ENCODE measurements around the gene MFSD6.
"Not testable (repeated sequence)": the region's sequence is repeated elsewhere in the genome, so short reads cannot be mapped to it uniquely, and the experiment has no call there.

MFSD6 gene

DNA sequence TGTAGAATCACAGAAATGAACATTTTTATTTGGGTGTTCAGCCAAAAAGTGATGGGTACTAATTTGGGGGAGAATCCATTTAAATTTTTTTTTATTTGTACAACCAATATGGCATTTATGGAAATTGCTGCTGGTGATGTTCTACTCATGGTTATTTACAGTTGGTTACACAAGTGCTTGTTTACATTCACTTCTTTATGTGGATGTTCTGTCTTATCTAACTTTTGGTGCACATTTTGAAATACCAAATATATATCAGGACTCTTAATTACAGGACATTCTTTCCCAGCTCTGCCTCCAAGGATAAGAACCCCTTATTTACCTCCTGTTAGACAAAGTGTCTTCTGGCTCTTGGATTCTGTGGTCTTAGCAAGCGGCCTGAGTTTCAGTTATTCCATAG lies 91.1 kb downstream of the MFSD6 start:
- no peak for DNase-seq
- H3K9me3 Mint-ChIP-seq = peaks cover 7% of the 10 kb centered on the region
- CTCF ChIA-PET = no interaction called here
- peaks cover 63% of the 10 kb centered on the region for H3K36me3 Mint-ChIP-seq
- no peaks in the 10 kb centered on the region for H3K27me3 Mint-ChIP-seq
- no peak overlapping the region for H3K4me3 Mint-ChIP-seq
- H3K4me1 Mint-ChIP-seq = peaks cover 15% of the 10 kb centered on the region
- H3K27ac Mint-ChIP-seq = no peak overlapping the region

DNA sequence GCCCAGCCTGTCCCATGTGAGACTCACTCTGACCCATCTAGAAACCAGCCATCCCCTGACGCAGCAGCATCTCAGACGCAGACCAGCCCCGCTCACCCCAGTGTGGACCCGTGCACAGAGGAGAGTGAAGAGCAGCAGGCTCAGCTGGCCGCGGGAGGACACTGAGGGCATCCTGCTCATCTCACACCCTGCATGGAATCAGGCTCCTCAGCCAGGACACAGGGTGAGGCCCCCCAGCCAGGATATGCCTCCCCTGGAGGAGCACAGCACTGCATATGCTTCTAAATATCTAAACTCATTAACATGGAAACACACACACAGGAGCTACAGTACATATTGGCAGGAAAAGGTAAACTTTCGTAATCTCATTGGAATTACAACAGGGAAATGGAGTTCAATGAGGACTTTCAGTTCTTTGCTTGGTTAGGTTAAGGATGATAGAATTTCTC lies 91.9 kb downstream of the MFSD6 start:
- Mint-ChIP-seq H3K4me3 (no peak overlapping the region), H3K9me3 (peaks cover 3% of the 10 kb centered on the region), H3K27me3 (no peaks in the 10 kb centered on the region), H3K27ac (peak overlapping the region; percentile 13), H3K36me3 (peaks cover 56% of the 10 kb centered on the region), H3K4me1 (peaks cover 7% of the 10 kb centered on the region)
- no peak for DNase-seq
- CTCF ChIA-PET = no interaction called here

DNA sequence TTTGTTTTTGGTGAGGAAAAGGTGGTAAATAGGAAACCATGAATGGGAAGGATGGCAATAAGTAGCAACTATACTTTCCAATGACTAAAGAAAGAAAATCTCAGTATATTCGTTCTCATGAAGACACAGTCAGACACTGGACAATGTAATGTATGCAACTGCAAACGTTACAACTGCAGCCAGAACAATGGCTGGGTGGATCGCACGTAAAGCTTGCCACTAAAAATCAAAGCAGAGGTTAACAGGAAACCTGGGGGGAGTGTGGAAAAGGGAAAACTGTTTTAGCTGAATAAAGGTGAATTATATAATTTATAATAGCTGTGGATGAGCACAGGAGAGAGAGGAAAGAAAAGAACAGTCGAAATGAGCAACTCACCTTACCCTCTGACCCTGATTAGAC lies 93.1 kb downstream of the MFSD6 start:
- Mint-ChIP-seq H3K27ac (no peak overlapping the region), H3K4me3 (no peak overlapping the region), H3K36me3 (peaks cover 55% of the 10 kb centered on the region), H3K9me3 (no peaks in the 10 kb centered on the region), H3K4me1 (no peaks in the 10 kb centered on the region), H3K27me3 (no peaks in the 10 kb centered on the region)
- DNase-seq = no peak
- CTCF ChIA-PET = no interaction called here

DNA sequence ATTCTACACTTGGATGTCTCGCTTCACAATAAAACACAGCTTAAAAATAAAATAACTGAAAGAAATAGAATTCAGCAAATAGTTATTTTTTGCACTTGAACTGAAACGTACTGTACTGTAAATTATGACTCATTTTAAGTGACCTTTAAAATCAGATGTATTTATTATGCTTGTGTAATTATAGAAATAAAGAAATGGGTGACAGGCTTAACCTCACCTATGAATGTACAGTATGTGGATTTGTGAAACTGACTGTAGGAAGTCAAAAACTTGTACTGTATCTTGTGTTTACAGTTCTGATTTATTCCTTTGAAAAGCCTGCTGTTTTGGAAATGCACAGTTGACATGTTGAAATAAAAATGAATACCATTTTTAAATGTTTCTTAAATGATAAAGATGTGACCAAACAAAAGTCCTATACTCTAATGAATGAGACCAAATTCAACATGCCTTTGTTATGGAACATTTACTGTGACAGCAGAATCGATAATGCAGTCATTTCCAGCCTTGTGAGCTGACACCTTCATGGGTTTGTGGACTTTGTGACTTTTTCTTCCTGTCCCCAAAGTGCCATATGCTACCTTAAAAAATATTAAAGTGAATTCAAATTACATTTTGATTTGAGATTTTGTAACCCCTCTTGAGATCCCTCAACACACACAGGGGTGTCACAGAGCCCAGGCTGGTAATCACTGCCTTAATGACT lies 93.7 kb downstream of the MFSD6 start:
- Mint-ChIP-seq H3K4me1 (no peaks in the 10 kb centered on the region), H3K27ac (no peak overlapping the region)

DNA sequence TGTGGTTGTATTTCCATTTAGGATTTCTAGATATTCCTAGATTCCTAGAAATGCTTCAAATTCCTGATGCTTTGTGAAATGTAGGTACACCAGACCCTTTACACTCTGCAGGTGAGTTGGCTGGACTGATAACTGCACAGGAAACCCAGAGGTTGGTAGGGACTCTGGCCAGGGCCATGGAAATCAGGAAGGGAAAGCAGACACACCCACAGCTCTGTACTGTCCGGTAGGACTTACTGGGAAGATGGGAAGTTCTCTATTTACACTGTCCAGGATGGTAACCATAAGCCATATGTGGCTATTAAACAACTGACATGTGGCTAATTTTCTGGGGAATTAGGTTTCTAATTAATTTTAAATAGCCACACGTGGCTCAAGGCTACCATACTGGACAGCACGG lies 94.9 kb downstream of the MFSD6 start:
- CTCF ChIA-PET = no interaction called here
- H3K4me1 Mint-ChIP-seq = no peaks in the 10 kb centered on the region
- no peaks in the 10 kb centered on the region for H3K9me3 Mint-ChIP-seq
- no peak overlapping the region for H3K27ac Mint-ChIP-seq
- H3K4me3 Mint-ChIP-seq = no peak overlapping the region
- no peak for DNase-seq
- no peaks in the 10 kb centered on the region for H3K27me3 Mint-ChIP-seq
- H3K36me3 Mint-ChIP-seq = peaks cover 52% of the 10 kb centered on the region

More for the DNA sequence above, 93.7 kb downstream of the MFSD6 start:
- CTCF ChIA-PET = no interaction called here
- Mint-ChIP-seq H3K27me3 (no peaks in the 10 kb centered on the region), H3K9me3 (no peaks in the 10 kb centered on the region), H3K4me3 (no peak overlapping the region), H3K36me3 (peaks cover 55% of the 10 kb centered on the region)
- DNase-seq = no peak

DNA sequence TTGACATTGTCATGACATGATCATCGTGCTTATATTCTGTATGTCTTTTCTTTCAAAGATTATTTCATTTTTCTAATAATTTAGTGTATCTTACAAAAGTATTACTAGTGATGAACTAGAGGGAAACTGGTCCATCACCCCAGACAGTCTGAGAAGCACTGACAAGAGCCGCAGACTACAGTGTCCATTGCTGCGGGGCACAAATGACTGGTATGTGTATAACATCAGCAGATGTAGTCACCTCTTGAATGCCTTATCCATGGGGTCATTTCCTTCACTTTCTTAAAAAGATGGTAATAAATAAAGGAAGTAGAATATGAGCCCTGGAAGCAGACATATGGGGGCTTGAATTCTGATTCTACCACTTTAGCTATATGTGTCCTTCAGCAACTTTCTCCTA lies 96.8 kb downstream of the MFSD6 start:
- H3K4me1 Mint-ChIP-seq = no peaks in the 10 kb centered on the region
- H3K9me3 Mint-ChIP-seq = no peaks in the 10 kb centered on the region
- H3K27me3 Mint-ChIP-seq = no peaks in the 10 kb centered on the region
- DNase-seq = no peak
- H3K36me3 Mint-ChIP-seq = peaks cover 49% of the 10 kb centered on the region
- CTCF ChIA-PET = no interaction called here
- H3K4me3 Mint-ChIP-seq = no peak overlapping the region
- H3K27ac Mint-ChIP-seq = no peak overlapping the region

DNA sequence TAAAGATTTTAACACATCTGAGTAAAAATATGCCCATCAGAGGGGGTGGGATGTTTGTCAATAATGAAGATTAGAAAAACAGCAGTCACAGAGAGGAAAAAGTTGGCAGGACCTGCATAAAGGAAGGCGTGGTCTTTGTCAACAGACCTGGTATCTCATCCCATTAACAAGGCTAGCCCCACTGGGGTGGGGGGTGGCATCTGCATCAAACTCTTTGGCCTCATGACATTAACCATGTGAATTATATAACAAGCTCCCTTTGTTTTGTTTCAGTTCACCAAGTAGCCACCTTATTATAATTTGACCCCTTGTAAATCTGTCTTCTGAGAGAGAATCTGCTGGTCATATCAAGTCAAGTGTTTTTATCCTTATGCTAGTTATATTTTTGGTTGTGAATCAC lies 97.5 kb downstream of the MFSD6 start:
- no peak for DNase-seq
- H3K4me1 Mint-ChIP-seq = no peaks in the 10 kb centered on the region
- no peaks in the 10 kb centered on the region for H3K27me3 Mint-ChIP-seq
- no peaks in the 10 kb centered on the region for H3K9me3 Mint-ChIP-seq
- H3K36me3 Mint-ChIP-seq = peaks cover 50% of the 10 kb centered on the region
- CTCF ChIA-PET = no interaction called here
- H3K27ac Mint-ChIP-seq = no peak overlapping the region
- H3K4me3 Mint-ChIP-seq = no peak overlapping the region

DNA sequence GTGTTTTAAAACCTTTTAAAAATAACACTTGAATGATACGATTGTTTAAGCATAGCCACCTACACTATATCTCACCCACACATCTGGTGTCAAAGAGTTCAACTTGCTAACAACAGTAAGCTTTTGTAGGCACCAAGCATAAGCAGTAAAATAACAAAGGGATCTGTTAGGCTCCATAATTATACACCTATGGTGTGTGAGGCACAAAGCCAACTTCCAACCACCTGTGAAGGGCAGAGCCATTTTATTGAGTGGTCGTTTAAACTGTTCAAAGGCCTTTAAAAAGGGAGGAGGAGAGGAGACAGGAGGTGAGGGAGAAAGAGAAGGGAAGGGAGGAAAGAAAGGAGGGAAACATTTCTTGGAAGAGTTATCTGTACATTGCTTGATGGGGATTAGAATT lies 98.5 kb downstream of the MFSD6 start:
- Mint-ChIP-seq H3K36me3 (peaks cover 49% of the 10 kb centered on the region), H3K4me1 (no peaks in the 10 kb centered on the region), H3K9me3 (no peaks in the 10 kb centered on the region), H3K27me3 (no peaks in the 10 kb centered on the region), H3K4me3 (no peak overlapping the region), H3K27ac (no peak overlapping the region)
- DNase-seq = no peak
- CTCF ChIA-PET = no interaction called here

DNA sequence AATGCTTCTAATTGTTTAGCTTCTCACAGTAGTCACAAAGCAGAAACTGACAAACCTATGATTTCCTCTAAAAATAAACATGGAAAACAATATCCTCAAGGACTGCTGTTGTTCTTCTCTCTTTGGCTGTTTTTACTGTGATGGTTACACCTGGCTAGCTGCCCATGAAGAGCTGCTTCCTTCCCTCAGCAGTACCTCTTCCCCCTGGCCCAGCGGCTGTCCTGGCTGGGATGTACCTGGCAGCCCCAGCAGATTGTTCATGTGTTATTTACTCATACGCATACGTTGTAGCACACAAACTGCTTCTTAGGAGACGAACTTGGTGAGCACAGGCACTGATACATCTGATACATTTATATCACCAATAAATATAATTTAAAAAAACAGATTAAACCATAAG lies 99.0 kb downstream of the MFSD6 start:
- Mint-ChIP-seq H3K27ac (no peak overlapping the region), H3K4me1 (no peaks in the 10 kb centered on the region), H3K9me3 (no peaks in the 10 kb centered on the region), H3K27me3 (no peaks in the 10 kb centered on the region), H3K4me3 (no peak overlapping the region), H3K36me3 (peaks cover 49% of the 10 kb centered on the region)
- DNase-seq = no peak
- CTCF ChIA-PET = no interaction called here

DNA sequence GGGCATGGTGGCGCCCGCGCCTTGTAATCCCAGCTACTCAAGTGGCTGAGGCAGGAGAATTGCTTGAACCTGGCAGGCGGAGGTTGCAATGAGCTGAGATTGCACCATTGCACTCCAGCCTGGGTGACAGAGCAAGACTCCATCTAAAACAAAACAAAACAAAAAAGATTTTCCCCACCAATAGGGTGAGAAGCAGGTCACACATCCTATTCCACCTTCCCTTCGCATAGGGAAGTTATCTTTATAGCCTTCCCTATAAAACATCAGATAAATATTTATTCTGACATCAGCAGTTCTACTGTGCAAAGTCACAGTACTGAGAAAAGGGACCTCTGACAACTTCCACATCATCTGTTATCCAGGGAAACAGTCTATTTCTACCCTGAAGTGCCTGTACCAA lies 101.7 kb downstream of the MFSD6 start:
- DNase-seq, H3K27ac Mint-ChIP-seq, CTCF ChIA-PET, H3K27me3 Mint-ChIP-seq, H3K4me3 Mint-ChIP-seq, H3K4me1 Mint-ChIP-seq, H3K9me3 Mint-ChIP-seq: not testable (repeated sequence)
- peaks cover 49% of the 10 kb centered on the region for H3K36me3 Mint-ChIP-seq

DNA sequence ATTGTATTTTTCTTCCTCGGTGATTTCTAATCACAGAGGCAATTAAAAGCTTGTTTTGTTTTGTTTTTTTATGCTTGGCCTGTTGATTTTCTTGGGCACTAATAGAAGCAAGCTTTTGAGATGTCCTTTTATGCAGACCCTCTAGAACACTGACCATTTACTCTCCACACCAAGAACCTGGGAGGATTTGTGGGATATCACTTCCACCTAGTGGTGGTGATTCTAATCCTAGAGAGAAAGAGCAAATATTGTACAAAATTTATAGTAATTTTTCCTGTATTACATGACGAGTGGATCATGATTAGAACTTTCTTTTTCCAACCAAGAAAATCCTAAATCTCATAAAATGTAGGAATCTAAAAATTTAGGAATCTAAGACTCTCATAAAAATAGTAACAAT lies 102.9 kb downstream of the MFSD6 start:
- peaks cover 19% of the 10 kb centered on the region for H3K4me1 Mint-ChIP-seq
- no peak for DNase-seq
- H3K4me3 Mint-ChIP-seq = no peak overlapping the region
- H3K36me3 Mint-ChIP-seq = peaks cover 47% of the 10 kb centered on the region
- H3K27ac Mint-ChIP-seq = no peak overlapping the region
- no peaks in the 10 kb centered on the region for H3K9me3 Mint-ChIP-seq
- no peaks in the 10 kb centered on the region for H3K27me3 Mint-ChIP-seq
- CTCF ChIA-PET = interaction anchor here (0.7 to 0.9 kb wide), 3 partner anchors 20 to 121 kb away, joined by 3 to 4 read pairs (median 3); no protein-coding TSS in a partner anchor

DNA sequence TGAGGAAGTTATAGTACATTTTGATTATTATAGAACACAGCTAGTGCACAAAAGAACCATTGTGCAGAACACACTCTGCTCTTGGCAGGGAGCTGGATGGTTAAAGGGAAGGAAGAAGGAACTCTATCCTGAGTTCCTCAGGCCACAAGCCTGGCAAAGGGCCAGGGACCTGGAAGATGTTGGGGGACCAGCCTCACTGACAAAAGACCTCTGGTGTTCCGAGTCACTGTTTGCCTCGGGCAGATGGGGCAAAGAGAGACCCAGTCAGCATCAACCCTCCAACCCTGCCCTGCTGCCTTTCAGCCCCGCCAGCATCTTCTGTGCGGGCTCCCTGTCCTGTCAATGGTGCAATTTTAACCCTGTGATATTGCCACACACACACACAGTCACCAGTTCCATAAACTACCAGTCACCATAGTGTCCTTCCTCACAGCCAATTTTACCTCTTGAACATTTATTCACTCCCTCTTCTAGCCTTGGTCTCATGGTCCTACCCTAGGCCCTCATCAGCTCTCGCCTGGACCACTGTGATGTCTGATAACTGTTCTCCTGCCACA lies 104.5 kb downstream of the MFSD6 start:
- peaks cover 29% of the 10 kb centered on the region for H3K4me1 Mint-ChIP-seq
- H3K27ac Mint-ChIP-seq = peak overlapping the region; percentile 20
- H3K27me3 Mint-ChIP-seq = no peaks in the 10 kb centered on the region

DNA sequence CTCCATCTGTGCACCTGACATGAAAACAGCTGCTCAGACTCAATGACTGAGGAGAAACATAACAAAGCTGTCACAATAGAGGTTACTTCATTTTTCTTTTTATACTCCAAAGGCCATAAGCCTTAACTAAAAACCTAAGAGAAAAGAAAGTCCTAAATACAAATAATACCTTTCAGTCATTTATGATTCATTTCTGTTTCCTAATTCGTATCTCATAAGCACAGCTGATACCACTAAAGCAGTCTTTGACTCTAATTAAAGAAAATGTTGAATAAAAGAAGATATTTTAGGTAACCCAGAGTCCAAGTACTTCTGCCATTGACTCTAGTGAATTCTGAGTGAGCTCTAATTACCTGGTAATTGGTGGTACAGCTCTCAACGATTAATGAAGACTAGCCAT lies 105.7 kb downstream of the MFSD6 start:
- no peaks in the 10 kb centered on the region for H3K27me3 Mint-ChIP-seq
- CTCF ChIA-PET = interaction anchor here (0.7 to 1.1 kb wide), 2 partner anchors 101 to 107 kb away, joined by 3 read pairs; no protein-coding TSS in a partner anchor
- no peaks in the 10 kb centered on the region for H3K9me3 Mint-ChIP-seq
- H3K36me3 Mint-ChIP-seq = peaks cover 56% of the 10 kb centered on the region
- H3K4me1 Mint-ChIP-seq = peaks cover 30% of the 10 kb centered on the region
- no peak overlapping the region for H3K4me3 Mint-ChIP-seq
- no peak for DNase-seq
- no peak overlapping the region for H3K27ac Mint-ChIP-seq

More for the DNA sequence above, 104.5 kb downstream of the MFSD6 start:
- CTCF ChIA-PET = interaction anchor here (0.7 to 1.4 kb wide), 3 partner anchors 40 to 132 kb away, joined by 3 to 5 read pairs (median 3); no protein-coding TSS in a partner anchor
- H3K9me3 Mint-ChIP-seq = no peaks in the 10 kb centered on the region
- DNase-seq = no peak
- peaks cover 54% of the 10 kb centered on the region for H3K36me3 Mint-ChIP-seq
- H3K4me3 Mint-ChIP-seq = no peak overlapping the region

DNA sequence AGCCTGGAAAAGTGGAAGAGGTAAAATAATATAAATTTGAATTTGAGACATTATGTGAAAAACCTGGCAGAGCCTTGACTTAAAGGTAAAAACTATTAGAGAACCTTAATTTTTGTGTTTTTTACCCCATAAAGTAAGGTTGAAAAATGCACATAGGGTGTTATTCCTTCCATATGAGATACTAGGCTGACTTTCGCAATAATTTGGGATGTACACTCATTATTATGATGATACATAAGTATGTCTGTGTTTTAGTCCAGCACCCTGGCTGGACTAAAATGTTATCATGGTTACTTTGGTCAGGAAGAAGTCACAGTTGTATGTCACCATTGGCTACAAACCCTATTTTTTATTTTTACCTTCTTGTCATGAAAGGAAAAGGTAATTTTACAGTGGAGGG lies 106.5 kb downstream of the MFSD6 start:
- peaks cover 55% of the 10 kb centered on the region for H3K36me3 Mint-ChIP-seq
- no peaks in the 10 kb centered on the region for H3K27me3 Mint-ChIP-seq
- H3K27ac Mint-ChIP-seq = no peak overlapping the region
- no peak for DNase-seq
- CTCF ChIA-PET = interaction anchor here (1.2 kb wide), 1 partner anchor 11 kb away, joined by 4 read pairs; no protein-coding TSS in a partner anchor
- peaks cover 35% of the 10 kb centered on the region for H3K4me1 Mint-ChIP-seq
- no peak overlapping the region for H3K4me3 Mint-ChIP-seq
- H3K9me3 Mint-ChIP-seq = no peaks in the 10 kb centered on the region

DNA sequence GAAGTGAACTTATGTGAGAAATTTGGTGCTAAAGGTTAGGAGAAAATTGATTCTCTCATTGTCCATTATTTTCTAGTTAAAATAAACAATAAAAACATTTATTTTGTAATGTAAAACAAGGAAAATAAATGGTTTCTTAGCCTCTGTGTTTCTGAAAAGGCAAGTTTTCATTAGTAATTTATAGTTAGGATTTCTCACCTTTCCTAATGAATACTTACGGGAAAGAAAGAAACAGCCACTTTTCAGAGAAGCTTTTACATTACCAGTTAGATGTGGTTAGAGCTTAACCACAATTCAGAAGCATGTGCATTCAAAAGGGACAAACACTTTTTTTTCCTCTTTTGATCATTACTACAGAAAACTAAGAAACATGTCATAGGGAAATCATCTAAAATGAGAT lies 107.5 kb downstream of the MFSD6 start:
- CTCF ChIA-PET = interaction anchor here (1.2 to 1.3 kb wide), 2 partner anchors 10 to 28 kb away, joined by 3 to 4 read pairs; no protein-coding TSS in a partner anchor
- Mint-ChIP-seq H3K9me3 (no peaks in the 10 kb centered on the region), H3K36me3 (peaks cover 55% of the 10 kb centered on the region), H3K4me1 (peaks cover 45% of the 10 kb centered on the region), H3K4me3 (no peak overlapping the region), H3K27ac (peak overlapping the region; percentile 88), H3K27me3 (no peaks in the 10 kb centered on the region)
- DNase-seq = no peak

All from activated naive CD4-positive, alpha-beta T cell treated with anti-CD3 and anti-CD28 coated beads, Interleukin-2, amount 10 ng/mL, durations not matched to agents 7 days and 5 days (primary cell).